DND-41 (cell line): ENCODE data around the gene POP5.

Source experiments
- ATAC-seq: fragments of 200-7000 bp; cut with Tn5 transposase; 3 replicates; pipeline ENCODE4 v1.9.1; 2021; ENCODE audit warnings: low read depth; ENCODE audit not compliant: insufficient read depth
- DNase-seq: peaks from one replicate; pipeline ENCODE4 v3.0.0-alpha.2; 2020
- H2AFZ ChIP-seq: 2 replicates; pipeline ENCODE4 v1.6.0; 2012; ENCODE audit warnings: low read depth, low read length
- H3K27ac ChIP-seq: 2 replicates; pipeline ENCODE4 v1.5.1; 2012; ENCODE audit warnings: low read length, inconsistent platforms
- H3K27me3 ChIP-seq: fragments of 200-600 bp; sonication (generic); 2 replicates; pipeline ENCODE4 v1.6.0; 2012; ENCODE audit warnings: low read length, mild to moderate bottlenecking, inconsistent platforms; ENCODE audit not compliant: insufficient read depth, poor library complexity
- H3K36me3 ChIP-seq: 2 replicates; pipeline ENCODE4 v1.5.1; 2012; ENCODE audit warnings: low read length, inconsistent platforms; ENCODE audit not compliant: insufficient read depth
- H3K4me1 ChIP-seq: 2 replicates; pipeline ENCODE4 v1.5.1; 2012; ENCODE audit warnings: mild to moderate bottlenecking, low read length; ENCODE audit not compliant: insufficient read depth
- H3K4me2 ChIP-seq: 2 replicates; pipeline ENCODE4 v1.6.0; 2012; ENCODE audit warnings: mild to moderate bottlenecking, moderate library complexity, low read length, inconsistent platforms; ENCODE audit not compliant: insufficient read depth
- H3K4me3 ChIP-seq, 2 experiments: fragments of 200-600 bp in 1 of 2; shearing (Covaris generic) in 1 of 2; 2 replicates each; pipeline ENCODE4 v1.5.1; 2012 to 2016; ENCODE audit warnings: inconsistent platforms in 2 of 2, low read length in 2 of 2, mild to moderate bottlenecking in 2 of 2, low read depth in 1 of 2, moderate library complexity in 1 of 2
- H3K79me2 ChIP-seq: 2 replicates; pipeline ENCODE4 v1.6.0; 2012; ENCODE audit warnings: low read length, inconsistent platforms; ENCODE audit not compliant: insufficient read depth
- H3K9ac ChIP-seq: 2 replicates; pipeline ENCODE4 v1.6.0; 2012; ENCODE audit warnings: low read depth, mild to moderate bottlenecking, inconsistent platforms, low read length, moderate library complexity
- H3K9me3 ChIP-seq: 2 replicates; pipeline ENCODE4 v1.5.1; 2012; ENCODE audit warnings: low read length, moderate library complexity, mild to moderate bottlenecking, inconsistent platforms; ENCODE audit not compliant: insufficient read depth, severe bottlenecking
- H4K20me1 ChIP-seq: 2 replicates; pipeline ENCODE4 v1.6.0; 2012; ENCODE audit warnings: low read length; ENCODE audit not compliant: insufficient read depth
- EZH2 ChIP-seq: IDR thresholded peaks from 3 replicates; pipeline ENCODE4 v1.6.1; 2012; ENCODE audit warnings: borderline replicate concordance, low read depth, mild to moderate bottlenecking, moderate library complexity, low read length, inconsistent platforms; ENCODE audit not compliant: severe bottlenecking
- TF ChIP-seq, protein P1 (sequence below): IDR thresholded peaks from 2 replicates; pipeline ENCODE4 v1.5.1; 2012; ENCODE audit warnings: borderline replicate concordance, low read length, moderate library complexity, mild to moderate bottlenecking; ENCODE audit not compliant: poor library complexity, severe bottlenecking; ENCODE audit errors: extremely low read depth

Gene POP5

GRCh38 chr12:120588948-120589930 lies 8.0 kb upstream of the POP5 start:
- Histone ChIP-seq H2AFZ (no peak overlapping the region), H3K9ac (no peak overlapping the region), H3K27me3 (no peaks in the 10 kb centered on the region), H3K27ac (no peak overlapping the region), H3K9me3 (no peaks in the 10 kb centered on the region), H3K79me2 (no peaks in the 10 kb centered on the region), H3K36me3 (no peaks in the 10 kb centered on the region), H3K4me1 (no peaks in the 10 kb centered on the region), H3K4me3 (no peak overlapping the region), H4K20me1 (no peaks in the 10 kb centered on the region), H3K4me2 (no peak overlapping the region)
- TF ChIP-seq EZH2 = no peak
- TF ChIP-seq, protein P1, sequence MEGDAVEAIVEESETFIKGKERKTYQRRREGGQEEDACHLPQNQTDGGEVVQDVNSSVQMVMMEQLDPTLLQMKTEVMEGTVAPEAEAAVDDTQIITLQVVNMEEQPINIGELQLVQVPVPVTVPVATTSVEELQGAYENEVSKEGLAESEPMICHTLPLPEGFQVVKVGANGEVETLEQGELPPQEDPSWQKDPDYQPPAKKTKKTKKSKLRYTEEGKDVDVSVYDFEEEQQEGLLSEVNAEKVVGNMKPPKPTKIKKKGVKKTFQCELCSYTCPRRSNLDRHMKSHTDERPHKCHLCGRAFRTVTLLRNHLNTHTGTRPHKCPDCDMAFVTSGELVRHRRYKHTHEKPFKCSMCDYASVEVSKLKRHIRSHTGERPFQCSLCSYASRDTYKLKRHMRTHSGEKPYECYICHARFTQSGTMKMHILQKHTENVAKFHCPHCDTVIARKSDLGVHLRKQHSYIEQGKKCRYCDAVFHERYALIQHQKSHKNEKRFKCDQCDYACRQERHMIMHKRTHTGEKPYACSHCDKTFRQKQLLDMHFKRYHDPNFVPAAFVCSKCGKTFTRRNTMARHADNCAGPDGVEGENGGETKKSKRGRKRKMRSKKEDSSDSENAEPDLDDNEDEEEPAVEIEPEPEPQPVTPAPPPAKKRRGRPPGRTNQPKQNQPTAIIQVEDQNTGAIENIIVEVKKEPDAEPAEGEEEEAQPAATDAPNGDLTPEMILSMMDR = no peak
- DNase-seq (no peak), ATAC-seq (no peak)

GRCh38 chr12:120588371-120588770 lies 7.2 kb upstream of the POP5 start:
- Histone ChIP-seq H3K27me3 (no peaks in the 10 kb centered on the region), H3K4me1 (peaks cover 4% of the 10 kb centered on the region; the same call in 1 of the 2 replicates), H3K27ac (no peak overlapping the region), H3K4me2 (no peak overlapping the region), H3K4me3 (no peak overlapping the region), H3K36me3 (no peaks in the 10 kb centered on the region), H3K79me2 (no peaks in the 10 kb centered on the region), H3K9ac (no peak overlapping the region), H4K20me1 (no peaks in the 10 kb centered on the region), H2AFZ (no peak overlapping the region), H3K9me3 (no peaks in the 10 kb centered on the region)
- no peak for ATAC-seq
- no peak for DNase-seq
- no peak for TF ChIP-seq EZH2
- TF ChIP-seq, protein P1 = no peak

DNA sequence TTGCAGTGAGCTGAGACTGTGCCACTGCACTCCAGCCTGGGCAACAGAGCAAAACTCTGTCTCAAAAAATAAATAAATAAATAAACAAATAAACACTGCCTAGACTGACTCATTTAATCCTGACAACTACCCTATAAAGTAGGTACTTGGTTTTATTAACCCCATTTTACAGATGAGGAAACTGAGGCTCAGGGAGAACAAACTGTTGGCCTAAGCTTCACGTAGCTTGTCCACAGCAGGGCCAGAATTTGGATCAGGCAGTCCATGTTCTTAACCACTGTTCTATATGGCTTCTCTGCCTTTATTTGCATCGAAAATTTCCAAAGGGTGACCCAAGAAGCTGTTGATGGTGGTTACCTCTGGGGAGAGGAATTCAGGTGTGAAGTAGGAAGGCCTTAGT lies 5.7 kb upstream of the POP5 start:
- DNase-seq = no peak
- Histone ChIP-seq H3K9ac (no peak overlapping the region), H3K4me3 (no peak overlapping the region), H3K4me1 (peaks cover 16% of the 10 kb centered on the region), H3K27ac (no peak overlapping the region), H3K9me3 (no peaks in the 10 kb centered on the region), H3K27me3 (no peaks in the 10 kb centered on the region), H2AFZ (no peak overlapping the region), H3K79me2 (no peaks in the 10 kb centered on the region), H3K4me2 (no peak overlapping the region), H4K20me1 (no peaks in the 10 kb centered on the region), H3K36me3 (no peaks in the 10 kb centered on the region)
- no peak for ATAC-seq
- no peak for TF ChIP-seq EZH2
- TF ChIP-seq, protein P1 = no peak
